Neural cell (in vitro differentiated cells): ENCODE results near the gene THRAP3. TPM values are rescaled to one million over a fixed set of nuclear protein-coding genes. Genes with fewer than 3 reads are reported as not detected.

Experiments used
- H2AFZ ChIP-seq: fragments of 200-600, 300-800 bp; sonication (generic), shearing (Covaris generic); 2 replicates; pipeline ENCODE4 v1.6.0; 2014; ENCODE audit warnings: low read depth, mild to moderate bottlenecking, antibody characterized with exemption, low read length, moderate library complexity
- H3F3A ChIP-seq: fragments of 200-600 bp; shearing (Covaris generic); 2 replicates; pipeline ENCODE4 v1.6.1; 2016; ENCODE audit warnings: mild to moderate bottlenecking, moderate library complexity, mixed read lengths, antibody characterized with exemption, low read length; ENCODE audit not compliant: insufficient read depth, poor library complexity, severe bottlenecking
- H3K27ac ChIP-seq: fragments of 200-600, 300-800 bp; sonication (generic), shearing (Covaris generic); 2 replicates; pipeline ENCODE4 v1.5.1; 2014; ENCODE audit warnings: mild to moderate bottlenecking, low read length, moderate library complexity
- H3K27me3 ChIP-seq: fragments of 300-800, 200-600 bp; sonication (generic), shearing (Covaris generic); 2 replicates; pipeline ENCODE4 v1.6.0; 2014; ENCODE audit warnings: mild to moderate bottlenecking, low read depth, low read length, moderate library complexity; ENCODE audit not compliant: insufficient read depth
- H3K36me3 ChIP-seq: fragments of 300-800, 200-600 bp; sonication (generic), shearing (Covaris generic); 2 replicates; pipeline ENCODE4 v1.5.1; 2014; ENCODE audit warnings: mild to moderate bottlenecking, antibody characterized with exemption, low read length, moderate library complexity; ENCODE audit not compliant: insufficient read depth
- H3K4me2 ChIP-seq: fragments of 300-800, 200-600 bp; sonication (generic), shearing (Covaris generic); 2 replicates; pipeline ENCODE4 v1.6.0; 2014; ENCODE audit warnings: mild to moderate bottlenecking, low read length
- H3K4me3 ChIP-seq: fragments of 300-800, 200-600 bp; sonication (generic), shearing (Covaris generic); 2 replicates; pipeline ENCODE4 v1.5.1; 2014; ENCODE audit warnings: mild to moderate bottlenecking, low read length, moderate library complexity
- H3K79me2 ChIP-seq: fragments of 200-600 bp; shearing (Covaris generic); replicated peaks from 2 replicates; pipeline ENCODE4 v1.6.0; 2014; ENCODE audit warnings: mild to moderate bottlenecking, low read length, moderate library complexity; ENCODE audit not compliant: insufficient read depth
- H3K9ac ChIP-seq: fragments of 300-800, 200-600 bp; sonication (generic), shearing (Covaris generic); 2 replicates; pipeline ENCODE4 v1.6.1; 2016; ENCODE audit warnings: mild to moderate bottlenecking, low read length, mixed read lengths
- H3K9me2 ChIP-seq: fragments of 200-600 bp; shearing (Covaris generic); 2 replicates; pipeline ENCODE4 v1.6.1; 2016; ENCODE audit warnings: mild to moderate bottlenecking, low read length, mixed read lengths; ENCODE audit not compliant: insufficient read depth
- H3K9me3 ChIP-seq: fragments of 200-600, 300-800 bp; sonication (generic), shearing (Covaris generic); 2 replicates; pipeline ENCODE4 v1.6.1; 2016; ENCODE audit warnings: mild to moderate bottlenecking, mixed run types, low read length, moderate library complexity, mixed read lengths
- H4K20me1 ChIP-seq: fragments of 200-600 bp; shearing (Covaris generic); 2 replicates; pipeline ENCODE4 v1.6.1; 2016; ENCODE audit warnings: mild to moderate bottlenecking, mixed run types; ENCODE audit not compliant: insufficient read depth
- CTCF ChIP-seq: fragments of 450-650 bp; IDR thresholded peaks from 2 replicates; pipeline ENCODE4 v1.5.1; 2014; ENCODE audit warnings: antibody characterized with exemption, mild to moderate bottlenecking, moderate library complexity; ENCODE audit not compliant: poor library complexity, severe bottlenecking
- EP300 ChIP-seq: fragments of 450-650 bp; conservative IDR thresholded peaks from 2 replicates; pipeline ENCODE4 v1.6.1; 2014; ENCODE audit warnings: antibody characterized with exemption, mild to moderate bottlenecking, moderate library complexity; ENCODE audit not compliant: poor library complexity, severe bottlenecking
- EZH2 ChIP-seq: fragments of 200-600, 300-800 bp; shearing (Covaris generic), sonication (generic); IDR thresholded peaks from 2 replicates; pipeline ENCODE4 v1.6.1; 2014; ENCODE audit warnings: antibody characterized with exemption, low read length, borderline replicate concordance, mild to moderate bottlenecking; ENCODE audit not compliant: insufficient read depth, poor library complexity, severe bottlenecking
- MXI1 ChIP-seq: fragments of 450-650 bp; conservative IDR thresholded peaks from 2 replicates; pipeline ENCODE4 v1.6.1; 2014; ENCODE audit warnings: antibody characterized with exemption, mild to moderate bottlenecking; ENCODE audit not compliant: poor library complexity, severe bottlenecking
- POLR2AphosphoS5 ChIP-seq: IDR thresholded peaks from 2 replicates; pipeline ENCODE4 v1.6.1; 2012
- RAD21 ChIP-seq: fragments of 450-650 bp; conservative IDR thresholded peaks from 2 replicates; pipeline ENCODE4 v1.6.1; 2014; ENCODE audit warnings: antibody characterized with exemption, mild to moderate bottlenecking, moderate library complexity
- REST ChIP-seq: IDR thresholded peaks from 2 replicates; pipeline ENCODE4 v1.6.1; 2012; ENCODE audit warnings: borderline replicate concordance
- SMC3 ChIP-seq: fragments of 450-650 bp; conservative IDR thresholded peaks from 2 replicates; pipeline ENCODE4 v1.6.1; 2014; ENCODE audit warnings: antibody characterized with exemption, mild to moderate bottlenecking, moderate library complexity; ENCODE audit not compliant: poor library complexity
- TAF1 ChIP-seq: IDR thresholded peaks from 2 replicates; pipeline ENCODE4 v1.6.1; 2012; ENCODE audit warnings: low read depth
- polyA plus RNA-seq: library from polyadenylated mRNA; depleted of rRNA; stranded (reverse); fragments of >200 nt; gene quantifications from 2 replicates; pipeline ENCODE4 v1.2.3, GENCODE V29; 2014

THRAP3 gene
- polyA plus RNA-seq, 1 donor from 2014 or later, result 54.4 TPM

GRCh38 chr1:36236302-36236701 is 12.1 kb downstream of the THRAP3 start:
- H3K9me3 ChIP-seq, result no peaks in the 10 kb centered on the region
- no peaks in the 10 kb centered on the region for H3K36me3 ChIP-seq
- no peak overlapping the region for H3K4me2 ChIP-seq
- peaks cover 70% of the 10 kb centered on the region for H3K79me2 ChIP-seq
- H3F3A ChIP-seq, result no peaks in the 10 kb centered on the region
- H2AFZ ChIP-seq, result no peak overlapping the region
- TF ChIP-seq EP300 (no peak), TAF1 (no peak), REST (no peak), CTCF (no peak), MXI1 (no peak), RAD21 (no peak), SMC3 (no peak), POLR2AphosphoS5 (no peak), EZH2 (no peak)
- H3K27ac ChIP-seq, result no peak overlapping the region
- H3K27me3 ChIP-seq, result no peaks in the 10 kb centered on the region
- H3K4me3 ChIP-seq, result no peak overlapping the region
- no peaks in the 10 kb centered on the region for H4K20me1 ChIP-seq
- H3K9ac ChIP-seq, result no peak overlapping the region
- H3K9me2 ChIP-seq, result no peaks in the 10 kb centered on the region

- Histone ChIP-seq H3K27me3 (no peaks in the 10 kb centered on the region), H3F3A (no peaks in the 10 kb centered on the region), H3K36me3 (no peaks in the 10 kb centered on the region), H3K9me3 (no peaks in the 10 kb centered on the region), H3K9me2 (no peaks in the 10 kb centered on the region), H3K79me2 (peaks cover 61% of the 10 kb centered on the region), H4K20me1 (no peaks in the 10 kb centered on the region), H2AFZ (no peak overlapping the region), H3K9ac (no peak overlapping the region), H3K4me2 (no peak overlapping the region), H3K4me3 (no peak overlapping the region), H3K27ac (no peak overlapping the region)
- no peak for TF ChIP-seq POLR2AphosphoS5
- TF ChIP-seq EZH2, result no peak
- no peak for TF ChIP-seq TAF1
- no peak for TF ChIP-seq MXI1
- TF ChIP-seq EP300, result no peak
- no peak for TF ChIP-seq SMC3
- no peak for TF ChIP-seq REST
- TF ChIP-seq CTCF, result no peak
- no peak for TF ChIP-seq RAD21
Observed at GRCh38 chr1:36238433-36238832, 14.2 kb downstream of the THRAP3 start.
